ENCODE results near the gene SLC2A8.

Gene SLC2A8

GRCh38 chr9:127437497-127438264 lies 40.7 kb downstream of the SLC2A8 start:
- CTCF ChIA-PET, result interaction anchor here (1.3 kb wide), 1 partner anchor 223 kb away, joined by 7 read pairs; no protein-coding TSS in a partner anchor
- no peak for TF ChIP-seq CTCF (conservative IDR thresholded peaks at IDR 0.05; ENCODE audit: low read depth)
- DNase-seq (ENCODE audit: low spot score), result no peak
- H3K27ac ChIP-seq, result no peak overlapping the region
- POLR2A ChIA-PET (ENCODE audit: low non-redundant PET), result no interaction called here

GRCh38 chr9:127438394-127438793 lies 41.4 kb downstream of the SLC2A8 start:
- no peak overlapping the region for H3K27ac ChIP-seq
- POLR2A ChIA-PET (ENCODE audit: low non-redundant PET), result no interaction called here
- CTCF ChIA-PET, result no interaction called here
- TF ChIP-seq CTCF (conservative IDR thresholded peaks at IDR 0.05; ENCODE audit: low read depth), result no peak
- DNase-seq (ENCODE audit: low spot score), result no peak

GRCh38 chr9:127444283-127444920 lies 47.4 kb downstream of the SLC2A8 start:
- CTCF ChIA-PET, result no interaction called here
- peak overlapping the region; percentile 66 for H3K27ac ChIP-seq
- no peak for DNase-seq (ENCODE audit: low spot score)
- no peak for TF ChIP-seq CTCF (conservative IDR thresholded peaks at IDR 0.05; ENCODE audit: low read depth)
- POLR2A ChIA-PET (ENCODE audit: low non-redundant PET), result interaction anchor here (0.9 kb wide), 1 partner anchor 20 kb away, joined by 4 read pairs; the partner anchor contains the start of gene ZNF79

- no peak for TF ChIP-seq CTCF (conservative IDR thresholded peaks at IDR 0.05; ENCODE audit: low read depth)
- ChIA-PET CTCF (no interaction called here), POLR2A (ENCODE audit: low non-redundant PET) (no interaction called here)
- H3K27ac ChIP-seq, result peak overlapping the region; percentile 68
- DNase-seq (ENCODE audit: low spot score), result no peak
Observed at GRCh38 chr9:127444921-127445850, 48.2 kb downstream of the SLC2A8 start.

- ChIA-PET CTCF (interaction anchor here (0.7 kb wide), 2 partner anchors 9 to 41 kb away, joined by 3 to 4 read pairs; no protein-coding TSS in a partner anchor), POLR2A (ENCODE audit: low non-redundant PET) (no interaction called here)
- DNase-seq (ENCODE audit: low spot score), result no peak
- peak overlapping the region; percentile 68 for H3K27ac ChIP-seq
- TF ChIP-seq CTCF (conservative IDR thresholded peaks at IDR 0.05; ENCODE audit: low read depth), result no peak
Observed at GRCh38 chr9:127445851-127446712, 49.1 kb downstream of the SLC2A8 start.
